Kidney (tissue), 22 donors: ENCODE results near the gene PAX1. TPM values are rescaled to one million over a fixed set of nuclear protein-coding genes. Genes with fewer than 3 reads are reported as not detected.

Experiments
- DNase-seq, 5 donors: peaks; one replicate each; pipeline ENCODE4 v3.0.0-alpha.2; 2013 to 2020
- FAIRE-seq: peaks from 2 replicates; lab custom pipeline; 2012; peaks lifted over from hg19 to GRCh38; lab: Jason Lieb, UNC
- H3K27ac ChIP-seq, 2 donors: one replicate each; pipeline ENCODE4 v1.7.0; 2013; ENCODE audit warnings: low read depth in 2 of 2, low read length in 2 of 2, inconsistent platforms in 1 of 2
- H3K27me3 ChIP-seq: one replicate; pipeline ENCODE4 v1.7.1; 2013; ENCODE audit warnings: low read length, inconsistent platforms; ENCODE audit not compliant: control insufficient read depth, insufficient read depth
- H3K36me3 ChIP-seq, 3 donors: one replicate each; pipeline versions ENCODE4 v1.7.0 to v1.7.1; 2013; ENCODE audit warnings: low read length in 3 of 3, control low read depth in 1 of 3, inconsistent platforms in 1 of 3; ENCODE audit not compliant: insufficient read depth in 3 of 3, control insufficient read depth in 2 of 3
- H3K4me1 ChIP-seq, 3 donors: one replicate each; pipeline versions ENCODE4 v1.7.0 to v1.7.1; 2013; ENCODE audit warnings: low read length in 3 of 3, inconsistent platforms in 1 of 3, low read depth in 1 of 3; ENCODE audit not compliant: control insufficient read depth in 2 of 3, insufficient read depth in 2 of 3
- H3K4me3 ChIP-seq, 3 donors: one replicate each; pipeline versions ENCODE4 v1.7.0 to v1.8.1; 2013; ENCODE audit warnings: low read length in 3 of 3, control low read depth in 1 of 3, inconsistent platforms in 1 of 3
- H3K9ac ChIP-seq, 3 donors: one replicate each; pipeline versions ENCODE4 v1.7.0 to v1.7.1; 2013; ENCODE audit warnings: low read length in 3 of 3, control low read depth in 1 of 3, inconsistent platforms in 1 of 3
- H3K9me3 ChIP-seq, 3 donors: one replicate each; pipeline versions ENCODE4 v1.7.0 to v1.7.1; 2013; ENCODE audit warnings: low read length in 3 of 3, control low read depth in 1 of 3, inconsistent platforms in 1 of 3; ENCODE audit not compliant: control insufficient read depth in 2 of 3, insufficient read depth in 1 of 3
- CTCF ChIP-seq: IDR thresholded peaks from 3 replicates; pipeline ENCODE4 v1.5.1; 2012; ENCODE audit warnings: mild to moderate bottlenecking, moderate library complexity, borderline replicate concordance; ENCODE audit not compliant: insufficient read depth; ENCODE audit errors: extremely low read depth
- intact Hi-C: fragments of 100-400 bp; cut with DNase I; formaldehyde crosslinking; loops from one replicate; pipeline ENCODE4 v1.11.1; 2022
- long read RNA-seq, 10 donors: library from polyadenylated mRNA in 1 of 10; unstranded in 1 of 10; transcript quantifications; one replicate each; pipeline ENCODE4 v2.0.0 and lab custom pipeline, GENCODE V29; 2021 to 2026
- polyA plus RNA-seq: library from polyadenylated mRNA; stranded (reverse); fragments of 350-450 nt; fragmentation: Illumina TruSeq; extraction: RNeasy Lipid Tissue Mini Kit (QIAGEN cat#74804); gene quantifications from one replicate; pipeline ENCODE4 v1.2.3, GENCODE V29; 2014; ENCODE audit warnings: low read depth, low replicate concordance; ENCODE audit not compliant: insufficient read depth
- total RNA-seq: library from RNA; stranded (reverse); fragmentation: NEBNext Ultra II Directional; extraction: Animal tissue kit (Norgen Biotek cat#: 25700); gene quantifications from one replicate; pipeline ENCODE4 v1.2.1, GENCODE V29; 2021
- donor health status: control.
- donor health status: control.
- donor health status: control.
- donor health status: control.
- donor health status: control.
- donor health status: DM: yes; HTN: yes; CAD: no.
- donor health status: Normal renal cell carcinoma (clear cell type).

Gene PAX1
- total RNA-seq (not detected), polyA plus RNA-seq (not detected)
- long read RNA-seq, donor 1, result 0 reads
- long read RNA-seq, donor 2, result 0 reads
- long read RNA-seq, donor 3, result 0 reads
- long read RNA-seq, donor 4, full-length matches to known transcripts, result 1 of 1 reads
- long read RNA-seq, donor 4, partial matches to known transcripts, result 0 of 1 reads
- long read RNA-seq, donor 4, other reads (novel, unspliced or antisense), result 0 of 1 reads
- long read RNA-seq, donor 5, result 0 reads
- long read RNA-seq, donor 6, partial matches to known transcripts, result 0 of 1 reads
- long read RNA-seq, donor 6, other reads (novel, unspliced or antisense), result 0 of 1 reads
- long read RNA-seq, donor 7, result 0 reads
- long read RNA-seq, donor 8, result 0 reads
- long read RNA-seq, donor 9, result 0 reads
- long read RNA-seq, donor 10, partial matches to known transcripts, result 0 of 1 reads
- long read RNA-seq, donor 10, other reads (novel, unspliced or antisense), result 0 of 1 reads

GRCh38 chr20:21705575-21706260 is at the start of gene PAX1:
Gene PAX1 (plus strand): TSS chr20:21705664. CDS start chr20:21705713, 49 bp downstream.
- peak in 1 of 5 donors; percentile 46 for DNase-seq
- Histone ChIP-seq H3K27ac (no peak within 1 kb of the TSS), H3K4me1 (peaks cover 0 to 3% (median 0%) of the 10 kb centered on the region in 3 donors), H3K4me3 (no peak within 1 kb of the TSS), H3K9me3 (no peaks in the 10 kb centered on the region), H3K9ac (no peak within 1 kb of the TSS), H3K27me3 (peaks cover 85% of the 10 kb centered on the region), H3K36me3 (no peaks in the 10 kb centered on the region)
- intact Hi-C loops, result no loop called here
- TF ChIP-seq CTCF, result no peak
- no peak for FAIRE-seq

GRCh38 chr20:21656308-21657067 is 49.0 kb upstream of the PAX1 start:
- FAIRE-seq, result no peak
- TF ChIP-seq CTCF, result no peak
- DNase-seq, result no peak
- intact Hi-C loops, result no loop called here
- H3K36me3 ChIP-seq, result no peaks in the 10 kb centered on the region
- no peak overlapping the region for H3K27ac ChIP-seq
- no peaks in the 10 kb centered on the region for H3K4me1 ChIP-seq
- no peaks in the 10 kb centered on the region for H3K27me3 ChIP-seq
- H3K9me3 ChIP-seq, result no peaks in the 10 kb centered on the region
- H3K4me3 ChIP-seq, result no peak overlapping the region
- no peak overlapping the region for H3K9ac ChIP-seq

GRCh38 chr20:21661488-21662055 is 43.9 kb upstream of the PAX1 start:
- intact Hi-C loops, result no loop called here
- H3K4me3 ChIP-seq, result no peak overlapping the region
- no peak for DNase-seq
- no peak for TF ChIP-seq CTCF
- FAIRE-seq, result no peak
- no peak overlapping the region for H3K9ac ChIP-seq
- H3K9me3 ChIP-seq, result no peaks in the 10 kb centered on the region
- H3K36me3 ChIP-seq, result no peaks in the 10 kb centered on the region
- no peaks in the 10 kb centered on the region for H3K4me1 ChIP-seq
- H3K27ac ChIP-seq, result no peak overlapping the region
- no peaks in the 10 kb centered on the region for H3K27me3 ChIP-seq
